ENCODE results near the gene COL9A3. TPM values are rescaled to one million over a fixed set of nuclear protein-coding genes. Genes with fewer than 3 reads are reported as not detected.

COL9A3 gene
- polyA plus RNA-seq, 1 experiment: 0.98 TPM

GRCh38 chr20:62770111-62770910, 46.5 kb upstream of the COL9A3 start:
- DNase-seq (ENCODE audit: low read depth, low spot score): no peak
- TF ChIP-seq, protein P1, sequence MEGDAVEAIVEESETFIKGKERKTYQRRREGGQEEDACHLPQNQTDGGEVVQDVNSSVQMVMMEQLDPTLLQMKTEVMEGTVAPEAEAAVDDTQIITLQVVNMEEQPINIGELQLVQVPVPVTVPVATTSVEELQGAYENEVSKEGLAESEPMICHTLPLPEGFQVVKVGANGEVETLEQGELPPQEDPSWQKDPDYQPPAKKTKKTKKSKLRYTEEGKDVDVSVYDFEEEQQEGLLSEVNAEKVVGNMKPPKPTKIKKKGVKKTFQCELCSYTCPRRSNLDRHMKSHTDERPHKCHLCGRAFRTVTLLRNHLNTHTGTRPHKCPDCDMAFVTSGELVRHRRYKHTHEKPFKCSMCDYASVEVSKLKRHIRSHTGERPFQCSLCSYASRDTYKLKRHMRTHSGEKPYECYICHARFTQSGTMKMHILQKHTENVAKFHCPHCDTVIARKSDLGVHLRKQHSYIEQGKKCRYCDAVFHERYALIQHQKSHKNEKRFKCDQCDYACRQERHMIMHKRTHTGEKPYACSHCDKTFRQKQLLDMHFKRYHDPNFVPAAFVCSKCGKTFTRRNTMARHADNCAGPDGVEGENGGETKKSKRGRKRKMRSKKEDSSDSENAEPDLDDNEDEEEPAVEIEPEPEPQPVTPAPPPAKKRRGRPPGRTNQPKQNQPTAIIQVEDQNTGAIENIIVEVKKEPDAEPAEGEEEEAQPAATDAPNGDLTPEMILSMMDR (IDR thresholded peaks at IDR 0.05; ENCODE audit: low read depth, low read length): no peak
- Histone ChIP-seq H3K9me3 (ENCODE audit: control insufficient read depth, insufficient read depth, low read length) (no peaks in the 10 kb centered on the region; the same call in 1 of the 2 replicates), H3K27me3 (ENCODE audit: control insufficient read depth, insufficient read depth, low read length) (peaks cover 39% of the 10 kb centered on the region), H3K4me3 (ENCODE audit: low read depth, low read length) (no peak overlapping the region), H3K27ac (ENCODE audit: low read depth, low read length) (no peak overlapping the region)
- CTCF ChIA-PET: no interaction called here
- POLR2A ChIA-PET: no interaction called here

GRCh38 chr20:62770916-62771315, 45.9 kb upstream of the COL9A3 start:
- H3K9me3 ChIP-seq (ENCODE audit: control insufficient read depth, insufficient read depth, low read length): no peaks in the 10 kb centered on the region; the same call in 1 of the 2 replicates
- H3K4me3 ChIP-seq (ENCODE audit: low read depth, low read length): no peak overlapping the region
- peaks cover 35% of the 10 kb centered on the region for H3K27me3 ChIP-seq (ENCODE audit: control insufficient read depth, insufficient read depth, low read length)
- TF ChIP-seq, protein P1 (IDR thresholded peaks at IDR 0.05; ENCODE audit: low read depth, low read length): no peak
- no peak for DNase-seq (ENCODE audit: low read depth, low spot score)
- H3K27ac ChIP-seq (ENCODE audit: low read depth, low read length): no peak overlapping the region
- ChIA-PET CTCF (no interaction called here), POLR2A (no interaction called here)

GRCh38 chr20:62771396-62772102, 45.3 kb upstream of the COL9A3 start:
- Histone ChIP-seq H3K27me3 (ENCODE audit: control insufficient read depth, insufficient read depth, low read length) (peaks cover 30% of the 10 kb centered on the region), H3K4me3 (ENCODE audit: low read depth, low read length) (no peak overlapping the region), H3K9me3 (ENCODE audit: control insufficient read depth, insufficient read depth, low read length) (no peaks in the 10 kb centered on the region; the same call in 1 of the 2 replicates), H3K27ac (ENCODE audit: low read depth, low read length) (no peak overlapping the region)
- ChIA-PET POLR2A (no interaction called here), CTCF (no interaction called here)
- TF ChIP-seq, protein P1 (IDR thresholded peaks at IDR 0.05; ENCODE audit: low read depth, low read length): no peak
- no peak for DNase-seq (ENCODE audit: low read depth, low spot score)

DNA sequence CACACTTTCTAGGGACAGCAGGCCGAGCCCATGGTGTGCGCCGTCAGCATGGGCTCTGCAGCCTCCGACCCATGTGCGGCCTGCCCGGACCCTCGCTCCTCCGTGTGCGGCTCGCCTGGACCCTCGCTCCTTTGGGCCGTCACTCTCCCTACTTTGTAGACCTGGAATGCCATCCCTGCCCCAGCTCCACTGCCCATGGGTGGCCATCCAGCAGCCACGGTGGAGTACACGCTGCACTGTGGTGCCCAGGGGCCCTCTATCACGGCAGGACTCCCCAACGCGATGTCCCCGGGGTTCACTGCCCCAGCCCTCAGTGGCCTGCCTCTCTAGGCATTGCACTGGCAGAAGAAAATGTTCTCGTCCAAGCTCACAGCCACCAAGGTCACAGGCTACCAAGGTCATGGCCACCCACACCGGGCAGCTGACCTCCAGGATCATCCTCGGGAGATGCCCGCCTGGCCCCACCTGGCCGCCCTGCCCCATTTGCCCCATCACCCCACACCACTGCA, 44.7 kb upstream of the COL9A3 start:
- TF ChIP-seq, protein P1 (IDR thresholded peaks at IDR 0.05; ENCODE audit: low read depth, low read length): no peak
- peaks cover 26% of the 10 kb centered on the region for H3K27me3 ChIP-seq (ENCODE audit: control insufficient read depth, insufficient read depth, low read length)
- DNase-seq (ENCODE audit: low read depth, low spot score): no peak
- no peak overlapping the region for H3K27ac ChIP-seq (ENCODE audit: low read depth, low read length)
- ChIA-PET POLR2A (no interaction called here), CTCF (no interaction called here)
- H3K9me3 ChIP-seq (ENCODE audit: control insufficient read depth, insufficient read depth, low read length): peaks cover under 1% of the 10 kb centered on the region; the same call in 1 of the 2 replicates
- no peak overlapping the region for H3K4me3 ChIP-seq (ENCODE audit: low read depth, low read length)

DNA sequence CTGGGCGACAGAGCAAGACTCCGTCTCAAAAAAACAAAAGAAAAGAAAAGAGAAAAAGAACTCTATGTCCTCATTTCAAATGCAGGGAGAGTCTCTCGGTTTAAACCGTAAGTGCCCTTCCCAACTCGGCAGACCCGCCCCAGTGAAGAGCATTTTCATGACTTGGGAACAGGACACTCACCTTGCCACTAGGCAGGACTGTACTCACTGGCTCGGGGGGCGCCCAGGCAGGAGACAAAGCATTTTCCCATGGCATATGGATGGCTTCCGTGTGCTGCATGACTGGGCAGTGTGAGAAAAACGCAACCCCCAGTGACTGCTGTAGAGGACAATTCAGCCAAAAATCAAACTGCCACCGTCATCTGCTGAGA, 44.2 kb upstream of the COL9A3 start:
- ChIA-PET POLR2A (no interaction called here), CTCF (no interaction called here)
- Histone ChIP-seq H3K4me3 (ENCODE audit: low read depth, low read length) (no peak overlapping the region), H3K9me3 (ENCODE audit: control insufficient read depth, insufficient read depth, low read length) (peaks cover 2% of the 10 kb centered on the region; the same call in 1 of the 2 replicates), H3K27ac (ENCODE audit: low read depth, low read length) (no peak overlapping the region), H3K27me3 (ENCODE audit: control insufficient read depth, insufficient read depth, low read length) (peaks cover 26% of the 10 kb centered on the region)
- no peak for DNase-seq (ENCODE audit: low read depth, low spot score)
- TF ChIP-seq, protein P1 (IDR thresholded peaks at IDR 0.05; ENCODE audit: low read depth, low read length): no peak
